Endothelial cell of umbilical vein (primary cell): ENCODE results near the gene SLC12A7. TPM values are rescaled to one million over a fixed set of nuclear protein-coding genes. Genes with fewer than 3 reads are reported as not detected.

Source experiments
- BruUV-seq: library from RNA; stranded (reverse); fragments of 400-500 nt; replicated peaks from 2 replicates; lab custom pipeline; 2021; lab: Mats Ljungman, UMichigan
- CTCF ChIA-PET: fragments of 300-600, 350-600 bp; sonication (Branson Sonifier 250); formaldehyde crosslinking; loops from one replicate; lab custom pipeline; 2021; ENCODE audit warnings: antibody characterized with exemption, inconsistent platforms; lab: Charles Lee
- POLR2A ChIA-PET: fragments of 300-600, 350-600 bp; sonication (Branson Sonifier 250); formaldehyde crosslinking; loops from one replicate; lab custom pipeline; 2021; ENCODE audit warnings: antibody characterized with exemption, inconsistent platforms; lab: Charles Lee
- DNase-seq: peaks from one replicate; pipeline ENCODE4 v3.0.0-alpha.2; 2011; ENCODE audit warnings: low read depth, low spot score
- FAIRE-seq: peaks from 2 replicates; lab custom pipeline; 2011; peaks lifted over from hg19 to GRCh38; lab: Jason Lieb, UNC
- H2AFZ ChIP-seq: 2 replicates; pipeline ENCODE4 v1.6.0; 2012; ENCODE audit warnings: low read depth, low read length, control low read depth, inconsistent platforms
- H3K27ac ChIP-seq: 2 replicates; pipeline ENCODE4 v1.5.1; 2011; ENCODE audit warnings: low read depth, mild to moderate bottlenecking, control low read depth, low read length, moderate library complexity; ENCODE audit not compliant: insufficient read depth
- H3K27me3 ChIP-seq, 2 experiments: 2 replicates each; pipeline versions ENCODE4 v1.6.0 to v1.6.1; 2011; ENCODE audit warnings: low read length in 2 of 2, mixed read lengths in 1 of 2; ENCODE audit not compliant: control insufficient read depth in 2 of 2, insufficient read depth in 2 of 2
- H3K36me3 ChIP-seq, 2 experiments: 2 replicates in 1 of 2; 3 replicates in 1 of 2; pipeline ENCODE4 v1.5.1; 2011; ENCODE audit warnings: low read length in 2 of 2, mild to moderate bottlenecking in 1 of 2, moderate library complexity in 1 of 2; ENCODE audit not compliant: control insufficient read depth in 2 of 2, insufficient read depth in 2 of 2; ENCODE audit errors: extremely low read depth in 1 of 2
- H3K4me1 ChIP-seq: 3 replicates; pipeline ENCODE4 v1.5.1; 2011; ENCODE audit warnings: mild to moderate bottlenecking, low read length; ENCODE audit not compliant: control insufficient read depth, insufficient read depth; ENCODE audit errors: extremely low read depth
- H3K4me2 ChIP-seq: 2 replicates; pipeline ENCODE4 v1.6.1; 2011; ENCODE audit warnings: low read length, control low read depth, mixed read lengths; ENCODE audit not compliant: insufficient read depth
- H3K4me3 ChIP-seq, 3 experiments: fragments of 200-600 bp in 1 of 3; sonication (generic), shearing (Covaris generic) in 1 of 3; replicated peaks in 1 of 3; 2 replicates each; pipeline ENCODE4 v1.5.1; 2011 to 2016; ENCODE audit warnings: control low read depth in 3 of 3, low read length in 3 of 3, mild to moderate bottlenecking in 2 of 3, inconsistent platforms in 1 of 3, low read depth in 1 of 3, moderate library complexity in 1 of 3; ENCODE audit not compliant: insufficient read depth in 1 of 3
- H3K79me2 ChIP-seq: 2 replicates; pipeline ENCODE4 v1.6.0; 2012; ENCODE audit warnings: low read length, inconsistent platforms; ENCODE audit not compliant: control insufficient read depth, insufficient read depth
- H3K9ac ChIP-seq: replicated peaks from 2 replicates; pipeline ENCODE3; 2011; ENCODE audit warnings: low read length, control low read depth; ENCODE audit not compliant: insufficient read depth; ENCODE audit errors: extremely low read depth
- H3K9me1 ChIP-seq: replicated peaks from 3 replicates; pipeline ENCODE4 v1.6.0; 2011; ENCODE audit warnings: mild to moderate bottlenecking, low read length; ENCODE audit not compliant: control insufficient read depth, insufficient read depth; ENCODE audit errors: extremely low read depth
- H3K9me3 ChIP-seq: replicated peaks from 2 replicates; pipeline ENCODE4 v1.5.1; 2012; ENCODE audit warnings: low read length, inconsistent platforms; ENCODE audit not compliant: control insufficient read depth, insufficient read depth
- H4K20me1 ChIP-seq: replicated peaks from 2 replicates; pipeline ENCODE3; 2011; ENCODE audit warnings: mild to moderate bottlenecking, low read length; ENCODE audit not compliant: control insufficient read depth, insufficient read depth; ENCODE audit errors: extremely low read depth
- CTCF ChIP-seq, 2 donors: IDR thresholded peaks; 1 replicate in 1 of 2; 2 replicates in 1 of 2; pipeline ENCODE4 v1.5.1; 2011; ENCODE audit warnings: low read length in 2 of 2, mild to moderate bottlenecking in 2 of 2, moderate library complexity in 2 of 2, control low read depth in 1 of 2, inconsistent platforms in 1 of 2, low read depth in 1 of 2; ENCODE audit not compliant: insufficient read depth in 1 of 2; ENCODE audit errors: extremely low read depth in 1 of 2
- EZH2 ChIP-seq: IDR thresholded peaks from 2 replicates; pipeline ENCODE4 v1.6.1; 2012; ENCODE audit warnings: borderline replicate concordance, low read depth, mild to moderate bottlenecking, moderate library complexity, low read length, inconsistent platforms; ENCODE audit not compliant: severe bottlenecking
- FOS ChIP-seq: IDR thresholded peaks from 2 replicates; pipeline ENCODE4 v1.6.1; 2011; ENCODE audit warnings: mild to moderate bottlenecking, low read length, moderate library complexity, borderline replicate concordance; ENCODE audit not compliant: insufficient read depth
- GATA2 ChIP-seq: IDR thresholded peaks from 2 replicates; pipeline ENCODE4 v1.7.0; 2011; ENCODE audit warnings: low read depth, mild to moderate bottlenecking, moderate library complexity, mixed read lengths, low read length; ENCODE audit not compliant: insufficient read length, insufficient read depth
- JUN ChIP-seq: IDR thresholded peaks from 2 replicates; pipeline ENCODE4 v1.6.1; 2011; ENCODE audit warnings: borderline replicate concordance, low read depth; ENCODE audit not compliant: insufficient read length, insufficient read depth
- MAX ChIP-seq: IDR thresholded peaks from 2 replicates; pipeline ENCODE4 v1.6.1; 2011; ENCODE audit not compliant: insufficient read depth, insufficient read length
- MYC ChIP-seq: IDR thresholded peaks from one replicate; pipeline ENCODE4 v1.6.1; 2011; ENCODE audit warnings: mild to moderate bottlenecking, low read depth, low read length
- POLR2A ChIP-seq: IDR thresholded peaks from 2 replicates; pipeline ENCODE4 v1.6.1; 2012; ENCODE audit warnings: low read depth, mild to moderate bottlenecking, control low read depth, low read length
- POLR2AphosphoS5 ChIP-seq: IDR thresholded peaks from 2 replicates; pipeline ENCODE4 v1.6.1; 2012; ENCODE audit warnings: low read depth, mild to moderate bottlenecking, control low read depth, low read length, moderate library complexity; ENCODE audit not compliant: insufficient read depth
- dilution Hi-C: fragments of 300-500 bp; cut with MboI; formaldehyde crosslinking; loops from one replicate; pipeline ENCODE4 v1.15.0; 2019; ENCODE audit warnings: low sequenced_read_pairs; ENCODE audit not compliant: extremely low pct_ligation_motif_present
- intact Hi-C: fragments of 100-400 bp; cut with micrococcal nuclease; formaldehyde crosslinking; loops from one replicate; pipeline ENCODE4 v1.10.0; 2022
- polyA plus RNA-seq, 4 experiments: library from polyadenylated mRNA; depleted of rRNA in 3 of 4; stranded (reverse) in 3 of 4; unstranded in 1 of 4; fragments of >200 nt; gene quantifications; 2 replicates each; pipeline versions ENCODE4 v1.2.1 to v1.2.3, GENCODE V29; 2011 to 2012; ENCODE audit warnings: missing spikeins in 1 of 4
- total RNA-seq: library from RNA; stranded (reverse); gene quantifications from 2 replicates; pipeline ENCODE4 v1.2.3, GENCODE V29; 2021

SLC12A7 gene
- total and polyA plus RNA-seq, 2 donors (not counting 3 experiments of a cell fraction or from before 2014, with no cell fraction given): 16.4 to 38.8 TPM

- ChIA-PET POLR2A (no interaction called here), CTCF (interaction anchor here (1.0 to 1.8 kb wide), 5 partner anchors 14 to 201 kb away, joined by 3 to 6 read pairs (median 3); no protein-coding TSS in a partner anchor)
- H3K4me3 ChIP-seq: no peak overlapping the region
- no TSS peak for BruUV-seq
- no peaks in the 10 kb centered on the region for H3K27me3 ChIP-seq
- no peak overlapping the region for H2AFZ ChIP-seq
- H3K9me3 ChIP-seq: no peaks in the 10 kb centered on the region
- dilution Hi-C loops (no loop called here), intact Hi-C loops (no loop called here)
- H3K4me2 ChIP-seq: no peak overlapping the region
- no peaks in the 10 kb centered on the region for H4K20me1 ChIP-seq
- H3K9me1 ChIP-seq: no peaks in the 10 kb centered on the region
- no peak overlapping the region for H3K9ac ChIP-seq
- H3K27ac ChIP-seq: no peak overlapping the region
- TF ChIP-seq MAX (no peak), GATA2 (no peak), CTCF (IDR thresholded peaks at IDR 0.05; ENCODE audit: extremely low read depth in 1 of 2, insufficient read depth in 1 of 2, low read depth in 1 of 2, low read length in 2 of 2) (no peak), FOS (no peak), JUN (no peak), EZH2 (no peak), MYC (no peak), POLR2AphosphoS5 (no peak), POLR2A (no peak)
- DNase-seq (no peak), FAIRE-seq (no peak)
- no peaks in the 10 kb centered on the region for H3K36me3 ChIP-seq
- H3K79me2 ChIP-seq: no peaks in the 10 kb centered on the region
- H3K4me1 ChIP-seq: no peaks in the 10 kb centered on the region
Measured at GRCh38 chr5:1124205-1125029, 12.6 kb upstream of the SLC12A7 start.
